K562 (cell line): ENCODE measurements around the gene PTCD3. TPM values are rescaled to one million over a fixed set of nuclear protein-coding genes. Genes with fewer than 3 reads are reported as not detected.

Experiments used
- ATAC-seq: fragments of 200-7000 bp; cut with Tn5 transposase; 3 replicates; pipeline ENCODE4 v1.9.1; 2020; ENCODE audit warnings: moderate library complexity
- BruUV-seq: library from RNA; stranded (reverse); fragments of 400-500 nt; replicated peaks from 2 replicates; lab custom pipeline; 2021; lab: Mats Ljungman, UMichigan
- CTCF ChIA-PET: fragments of 300-600 bp; formaldehyde crosslinking; extraction: SDS; loops from one replicate; lab custom pipeline; 2021; ENCODE audit warnings: low intra/inter-chr PET ratio; lab: Yijun Ruan, JAX
- POLR2A ChIA-PET: fragments of 300-600, 350-650 bp; sonication (Branson Sonifier 250); formaldehyde crosslinking; extraction: SDS; loops from one replicate; lab custom pipeline; 2021; ENCODE audit warnings: antibody characterized with exemption, inconsistent platforms; lab: Yijun Ruan, JAX
- DNase-seq, 4 experiments: peaks; one replicate each; pipeline versions ENCODE4 v3.0.0 to v3.0.0-alpha.2; 2011 to 2018; ENCODE audit warnings: low spot score in 3 of 4, mixed read lengths in 3 of 4; ENCODE audit errors: extremely low read depth in 1 of 4
- FAIRE-seq: peaks from 2 replicates; lab custom pipeline; 2011; peaks lifted over from hg19 to GRCh38; lab: Jason Lieb, UNC
- H2AFZ ChIP-seq: 2 replicates; pipeline ENCODE4 v1.6.0; 2011; ENCODE audit warnings: low read depth, low read length, control low read depth, inconsistent platforms
- H3K27ac ChIP-seq: fragments of 200-600 bp; 3 replicates; pipeline ENCODE4 v1.8.0; 2011; ENCODE audit warnings: low read depth, mild to moderate bottlenecking, control low read depth, inconsistent platforms, low read length, moderate library complexity, mixed read lengths; ENCODE audit errors: extremely low read depth
- H3K27me3 ChIP-seq, 2 experiments: fragments of 300-600 bp in 1 of 2; 2 replicates in 1 of 2; 3 replicates in 1 of 2; pipeline versions ENCODE4 v1.6.0 to v1.8.0; 2011; ENCODE audit warnings: inconsistent platforms in 2 of 2, low read length in 2 of 2, mild to moderate bottlenecking in 1 of 2, mixed read lengths in 1 of 2, moderate library complexity in 1 of 2; ENCODE audit not compliant: control insufficient read depth in 2 of 2, insufficient read depth in 2 of 2
- H3K36me3 ChIP-seq: fragments of 300-600 bp; 3 replicates; pipeline ENCODE4 v1.8.0; 2011; ENCODE audit warnings: mild to moderate bottlenecking, low read length, inconsistent platforms; ENCODE audit not compliant: control insufficient read depth, insufficient read depth
- H3K4me1 ChIP-seq, 2 experiments: fragments of 200-600 bp in 1 of 2; replicated peaks in 1 of 2; 2 replicates in 1 of 2; 3 replicates in 1 of 2; pipeline versions ENCODE4 v1.5.1 to v1.8.0; 2011; ENCODE audit warnings: inconsistent platforms in 2 of 2, low read length in 2 of 2, mild to moderate bottlenecking in 1 of 2, mixed read lengths in 1 of 2, moderate library complexity in 1 of 2; ENCODE audit not compliant: control insufficient read depth in 2 of 2, insufficient read depth in 2 of 2
- H3K4me2 ChIP-seq: 2 replicates; pipeline ENCODE4 v1.6.1; 2011; ENCODE audit warnings: low read length, control low read depth, inconsistent platforms, mixed read lengths; ENCODE audit not compliant: insufficient read depth
- H3K4me3 ChIP-seq: fragments of 200-600 bp; sonication (generic), shearing (Covaris generic); 2 replicates; pipeline ENCODE4 v1.5.1; 2016; ENCODE audit warnings: control low read depth, inconsistent platforms
- H3K79me2 ChIP-seq: fragments of 200-600 bp; 3 replicates; pipeline ENCODE4 v1.8.0; 2011; ENCODE audit warnings: low read length, inconsistent platforms; ENCODE audit not compliant: control insufficient read depth, insufficient read depth
- H3K9ac ChIP-seq, 2 experiments: 2 replicates each; pipeline versions ENCODE4 v1.6.0 to v1.6.1; 2011; ENCODE audit warnings: low read depth in 2 of 2, low read length in 2 of 2, control low read depth in 1 of 2, inconsistent platforms in 1 of 2, mild to moderate bottlenecking in 1 of 2, mixed read lengths in 1 of 2; ENCODE audit not compliant: insufficient read depth in 1 of 2
- H3K9me1 ChIP-seq: one replicate; pipeline ENCODE4 v1.6.0; 2011; ENCODE audit warnings: inconsistent platforms, mild to moderate bottlenecking, low read length, moderate library complexity; ENCODE audit not compliant: control insufficient read depth, insufficient read depth
- H3K9me3 ChIP-seq: replicated peaks from 2 replicates; pipeline ENCODE4 v1.5.1; 2011; ENCODE audit warnings: low read depth, low read length, inconsistent platforms; ENCODE audit not compliant: control insufficient read depth, insufficient read depth
- H4K20me1 ChIP-seq: replicated peaks from 2 replicates; pipeline ENCODE4 v1.6.1; 2011; ENCODE audit warnings: low read length, inconsistent platforms, mixed read lengths; ENCODE audit not compliant: control insufficient read depth, insufficient read depth
- FIP1L1 ChIP-seq: fragments of 200-400 bp; formaldehyde crosslinking; IDR thresholded peaks from 2 replicates; pipeline ENCODE4 v1.6.1; 2018; ENCODE audit warnings: mild to moderate bottlenecking, low read depth, low read length; ENCODE audit not compliant: poor library complexity, severe bottlenecking
- HDAC6 ChIP-seq: IDR thresholded peaks from 2 replicates; pipeline ENCODE4 v1.6.1; 2012; ENCODE audit warnings: low read depth, mild to moderate bottlenecking, control low read depth, inconsistent platforms, low read length, moderate library complexity
- KLF1 ChIP-seq: fragments of 450-650 bp; IDR thresholded peaks from 2 replicates; pipeline ENCODE4 v1.6.1; 2016; ENCODE audit warnings: missing genetic modification characterization, missing compliant biosample characterization
- KLF6 ChIP-seq: fragments of 250-450 bp; sonication (Bioruptor Pico); IDR thresholded peaks from 2 replicates; pipeline ENCODE4 v1.4.0; 2020; ENCODE audit warnings: mild to moderate bottlenecking, moderate library complexity, borderline replicate concordance
- PHF20 ChIP-seq: fragments of 450-650 bp; IDR thresholded peaks from 2 replicates; pipeline ENCODE4 v1.6.1; 2018; ENCODE audit not compliant: partially characterized antibody
- POLR3A ChIP-seq: IDR thresholded peaks from 2 replicates; pipeline ENCODE4 v1.6.1; 2011; ENCODE audit warnings: borderline replicate concordance, mild to moderate bottlenecking, moderate library complexity; ENCODE audit not compliant: insufficient read length, insufficient read depth; ENCODE audit errors: extremely low read depth
- PRMT5 ChIP-seq: sonication (generic); formaldehyde crosslinking; IDR thresholded peaks from 2 replicates; pipeline ENCODE4 v1.5.0; 2020; ENCODE audit warnings: missing genetic modification reagents
- TCF7L2 ChIP-seq: fragments of 150-350 bp; IDR thresholded peaks from 2 replicates; pipeline ENCODE4 v1.6.1; 2016; ENCODE audit warnings: low read depth, mild to moderate bottlenecking, low read length, moderate library complexity
- ZFPM2 ChIP-seq: fragments of 250-450 bp; sonication (Bioruptor Pico); IDR thresholded peaks from 2 replicates; pipeline ENCODE4 v1.5.1; 2022; ENCODE audit warnings: mild to moderate bottlenecking
- ZNF311 ChIP-seq: fragments of 250-450 bp; sonication (Bioruptor Pico); IDR thresholded peaks from 2 replicates; pipeline ENCODE4 v1.4.0; 2020; ENCODE audit warnings: mild to moderate bottlenecking, moderate library complexity
- ZNF583 ChIP-seq: fragments of 250-450 bp; sonication (Bioruptor Pico); IDR thresholded peaks from 2 replicates; pipeline ENCODE4 v1.4.0; 2020
- WGBS: fragments of 100-300 bp; shearing (Covaris generic); methylation state at CpG from one replicate; pipeline ENCODE4 v1.1.6; 2016; ENCODE audit warnings: low coverage, mixed read lengths; ENCODE audit not compliant: insufficient coverage; ENCODE audit errors: missing lambda C conversion rate; 5-methylcytosine and 5-hydroxymethylcytosine counted together
- in situ Hi-C: fragments of 300-500 bp; cut with MboI; formaldehyde crosslinking; loops from 4 replicates; pipeline ENCODE4 v1.15.0; 2018; ENCODE audit warnings: inconsistent platforms, mixed read lengths
- intact Hi-C: fragments of 100-400 bp; cut with micrococcal nuclease; formaldehyde crosslinking; loops from 2 replicates; pipeline ENCODE4 v1.14.2; 2022
- polyA plus RNA-seq, 8 experiments: library from polyadenylated mRNA; depleted of rRNA in 4 of 8; stranded (reverse) in 5 of 8; unstranded in 3 of 8; fragments of >200 nt; fragmentation: Nextera tagmentation in 2 of 8; fragmentation: Illumina TruSeq in 1 of 8; extraction: Ambion mirVana in 2 of 8; extraction: Trizol in 1 of 8; gene quantifications; 2 replicates each; pipeline versions ENCODE4 v1.2.1 to v1.2.3, GENCODE V29; 2011 to 2014; ENCODE audit warnings: inconsistent platforms in 1 of 8, missing spikeins in 1 of 8
- total RNA-seq, 7 experiments: library from RNA; depleted of rRNA in 6 of 7; stranded (reverse); fragments of >200 nt in 6 of 7; fragmentation: Illumina TruSeq in 2 of 7; extraction: Trizol in 2 of 7; gene quantifications; 2 replicates each; pipeline versions ENCODE4 v1.2.1 to v1.2.3, GENCODE V29; 2011 to 2021; ENCODE audit warnings: low replicate concordance in 1 of 7
- TF ChIP-seq, protein P1 (sequence below): fragments of 450-650 bp; IDR thresholded peaks from 2 replicates; pipeline ENCODE4 v1.6.1; 2016; ENCODE audit warnings: antibody characterized with exemption
- TF ChIP-seq, protein P2 (sequence below): sonication (generic); formaldehyde crosslinking; IDR thresholded peaks from 2 replicates; pipeline ENCODE4 v1.8.1; 2023; ENCODE audit warnings: missing genetic modification reagents, mild to moderate bottlenecking, borderline replicate concordance
- TF ChIP-seq, protein P3 (sequence below): fragments of 200-800 bp; sonication (Bioruptor generic); IDR thresholded peaks from 2 replicates; pipeline ENCODE4 v1.6.1; 2017; ENCODE audit warnings: missing genetic modification characterization, missing compliant biosample characterization
- TF ChIP-seq, protein P4 (sequence below): fragments of 450-650 bp; formaldehyde crosslinking; IDR thresholded peaks from 2 replicates; pipeline ENCODE4 v1.4.0; 2022; ENCODE audit warnings: mild to moderate bottlenecking, moderate library complexity

The PTCD3 gene
- total and polyA plus RNA-seq, 9 of the 15 experiments (the other 6 are each of a cell fraction or from before 2014, with no cell fraction given), result 65.2 to 241 (median 172) TPM

DNA sequence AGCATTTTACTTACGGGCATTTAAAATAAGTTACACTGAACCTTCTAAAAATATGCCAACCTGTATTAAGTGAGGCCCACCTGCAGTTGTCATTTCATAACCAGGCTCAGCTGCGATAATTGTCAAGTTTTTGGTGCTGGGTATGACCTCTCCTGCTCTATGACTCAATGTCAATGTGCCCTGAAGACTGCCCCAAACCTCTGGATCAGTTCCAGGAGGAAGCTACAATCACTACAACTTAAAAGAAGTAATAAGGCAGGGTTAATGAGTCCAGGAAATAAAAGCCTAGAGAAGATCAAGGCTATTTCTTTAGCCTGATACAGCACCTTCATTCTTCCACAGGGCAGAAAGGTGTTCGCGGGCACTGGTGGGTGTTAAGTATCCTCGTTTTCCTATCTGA lies 23.3 kb upstream of the PTCD3 start:
- intact Hi-C loops (loop anchor here (10.0 kb wide), 1 partner anchor 328 kb away; the partner anchor contains the start of gene ATOH8), in situ Hi-C loops (no loop called here)
- no peaks in the 10 kb centered on the region for H3K79me2 ChIP-seq
- H3K36me3 ChIP-seq, result peaks cover 91% of the 10 kb centered on the region
- no peak for DNase-seq
- POLR2A ChIA-PET, result interaction anchor here (0.6 to 1.1 kb wide), 2 partner anchors 74 to 295 kb away, joined by 3 to 6 read pairs; no protein-coding TSS in a partner anchor
- H3K9ac ChIP-seq, result no peak overlapping the region
- H3K9me1 ChIP-seq, result no peaks in the 10 kb centered on the region
- H2AFZ ChIP-seq, result no peak overlapping the region
- no peak overlapping the region for H3K4me3 ChIP-seq
- no peak overlapping the region for H3K4me2 ChIP-seq
- H3K27me3 ChIP-seq, result no peaks in the 10 kb centered on the region
- 88% methylated on average over 5 of the region's 5 CpGs for WGBS
- TF ChIP-seq ZNF311 (CRISPR knock-in tag), result no peak
- TF ChIP-seq FIP1L1, result no peak
- TF ChIP-seq HDAC6, result no peak
- TF ChIP-seq ZFPM2 (CRISPR knock-in tag), result no peak
- TF ChIP-seq, protein P1, sequence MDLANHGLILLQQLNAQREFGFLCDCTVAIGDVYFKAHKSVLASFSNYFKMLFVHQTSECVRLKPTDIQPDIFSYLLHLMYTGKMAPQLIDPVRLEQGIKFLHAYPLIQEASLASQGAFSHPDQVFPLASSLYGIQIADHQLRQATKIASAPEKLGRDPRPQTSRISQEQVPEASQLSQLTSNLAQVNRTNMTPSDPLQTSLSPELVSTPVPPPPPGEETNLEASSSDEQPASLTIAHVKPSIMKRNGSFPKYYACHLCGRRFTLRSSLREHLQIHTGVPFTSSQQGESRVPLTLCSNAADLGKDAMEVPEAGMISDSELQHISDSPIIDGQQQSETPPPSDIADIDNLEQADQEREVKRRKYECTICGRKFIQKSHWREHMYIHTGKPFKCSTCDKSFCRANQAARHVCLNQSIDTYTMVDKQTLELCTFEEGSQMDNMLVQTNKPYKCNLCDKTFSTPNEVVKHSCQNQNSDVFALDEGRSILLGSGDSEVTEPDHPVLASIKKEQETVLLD, result no peak
- TF ChIP-seq, protein P2, sequence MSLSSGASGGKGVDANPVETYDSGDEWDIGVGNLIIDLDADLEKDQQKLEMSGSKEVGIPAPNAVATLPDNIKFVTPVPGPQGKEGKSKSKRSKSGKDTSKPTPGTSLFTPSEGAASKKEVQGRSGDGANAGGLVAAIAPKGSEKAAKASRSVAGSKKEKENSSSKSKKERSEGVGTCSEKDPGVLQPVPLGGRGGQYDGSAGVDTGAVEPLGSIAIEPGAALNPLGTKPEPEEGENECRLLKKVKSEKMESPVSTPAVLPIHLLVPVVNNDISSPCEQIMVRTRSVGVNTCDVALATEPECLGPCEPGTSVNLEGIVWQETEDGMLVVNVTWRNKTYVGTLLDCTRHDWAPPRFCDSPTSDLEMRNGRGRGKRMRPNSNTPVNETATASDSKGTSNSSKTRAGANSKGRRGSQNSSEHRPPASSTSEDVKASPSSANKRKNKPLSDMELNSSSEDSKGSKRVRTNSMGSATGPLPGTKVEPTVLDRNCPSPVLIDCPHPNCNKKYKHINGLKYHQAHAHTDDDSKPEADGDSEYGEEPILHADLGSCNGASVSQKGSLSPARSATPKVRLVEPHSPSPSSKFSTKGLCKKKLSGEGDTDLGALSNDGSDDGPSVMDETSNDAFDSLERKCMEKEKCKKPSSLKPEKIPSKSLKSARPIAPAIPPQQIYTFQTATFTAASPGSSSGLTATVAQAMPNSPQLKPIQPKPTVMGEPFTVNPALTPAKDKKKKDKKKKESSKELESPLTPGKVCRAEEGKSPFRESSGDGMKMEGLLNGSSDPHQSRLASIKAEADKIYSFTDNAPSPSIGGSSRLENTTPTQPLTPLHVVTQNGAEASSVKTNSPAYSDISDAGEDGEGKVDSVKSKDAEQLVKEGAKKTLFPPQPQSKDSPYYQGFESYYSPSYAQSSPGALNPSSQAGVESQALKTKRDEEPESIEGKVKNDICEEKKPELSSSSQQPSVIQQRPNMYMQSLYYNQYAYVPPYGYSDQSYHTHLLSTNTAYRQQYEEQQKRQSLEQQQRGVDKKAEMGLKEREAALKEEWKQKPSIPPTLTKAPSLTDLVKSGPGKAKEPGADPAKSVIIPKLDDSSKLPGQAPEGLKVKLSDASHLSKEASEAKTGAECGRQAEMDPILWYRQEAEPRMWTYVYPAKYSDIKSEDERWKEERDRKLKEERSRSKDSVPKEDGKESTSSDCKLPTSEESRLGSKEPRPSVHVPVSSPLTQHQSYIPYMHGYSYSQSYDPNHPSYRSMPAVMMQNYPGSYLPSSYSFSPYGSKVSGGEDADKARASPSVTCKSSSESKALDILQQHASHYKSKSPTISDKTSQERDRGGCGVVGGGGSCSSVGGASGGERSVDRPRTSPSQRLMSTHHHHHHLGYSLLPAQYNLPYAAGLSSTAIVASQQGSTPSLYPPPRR, result no peak
- no peak for TF ChIP-seq KLF1 (tag)
- no peak for TF ChIP-seq TCF7L2
- TF ChIP-seq, protein P3, sequence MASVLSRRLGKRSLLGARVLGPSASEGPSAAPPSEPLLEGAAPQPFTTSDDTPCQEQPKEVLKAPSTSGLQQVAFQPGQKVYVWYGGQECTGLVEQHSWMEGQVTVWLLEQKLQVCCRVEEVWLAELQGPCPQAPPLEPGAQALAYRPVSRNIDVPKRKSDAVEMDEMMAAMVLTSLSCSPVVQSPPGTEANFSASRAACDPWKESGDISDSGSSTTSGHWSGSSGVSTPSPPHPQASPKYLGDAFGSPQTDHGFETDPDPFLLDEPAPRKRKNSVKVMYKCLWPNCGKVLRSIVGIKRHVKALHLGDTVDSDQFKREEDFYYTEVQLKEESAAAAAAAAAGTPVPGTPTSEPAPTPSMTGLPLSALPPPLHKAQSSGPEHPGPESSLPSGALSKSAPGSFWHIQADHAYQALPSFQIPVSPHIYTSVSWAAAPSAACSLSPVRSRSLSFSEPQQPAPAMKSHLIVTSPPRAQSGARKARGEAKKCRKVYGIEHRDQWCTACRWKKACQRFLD, result no peak
- TF ChIP-seq KLF6 (CRISPR knock-in tag), result no peak
- TF ChIP-seq ZNF583 (CRISPR knock-in tag), result no peak
- TF ChIP-seq, protein P4, sequence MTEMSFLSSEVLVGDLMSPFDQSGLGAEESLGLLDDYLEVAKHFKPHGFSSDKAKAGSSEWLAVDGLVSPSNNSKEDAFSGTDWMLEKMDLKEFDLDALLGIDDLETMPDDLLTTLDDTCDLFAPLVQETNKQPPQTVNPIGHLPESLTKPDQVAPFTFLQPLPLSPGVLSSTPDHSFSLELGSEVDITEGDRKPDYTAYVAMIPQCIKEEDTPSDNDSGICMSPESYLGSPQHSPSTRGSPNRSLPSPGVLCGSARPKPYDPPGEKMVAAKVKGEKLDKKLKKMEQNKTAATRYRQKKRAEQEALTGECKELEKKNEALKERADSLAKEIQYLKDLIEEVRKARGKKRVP (CRISPR knock-in tag), result no peak
- no peak for TF ChIP-seq PHF20
- no peak for TF ChIP-seq POLR3A
- TF ChIP-seq PRMT5 (CRISPR knock-in tag), result no peak
- FAIRE-seq, result no peak
- H4K20me1 ChIP-seq, result no peaks in the 10 kb centered on the region
- no peaks in the 10 kb centered on the region for H3K9me3 ChIP-seq
- BruUV-seq, result no TSS peak
- ATAC-seq, result no peak
- H3K4me1 ChIP-seq, result no peaks in the 10 kb centered on the region; a peak in 1 of 5 replicates
- no peak overlapping the region for H3K27ac ChIP-seq
- CTCF ChIA-PET, result no interaction called here
